Measurements from ENCODE around the gene TUBD1. TPM values are rescaled to one million over a fixed set of nuclear protein-coding genes. Genes with fewer than 3 reads are reported as not detected.

TUBD1 gene
- total and polyA plus RNA-seq, 2 of the 13 experiments (the other 11 are each of a cell fraction or from before 2014, with no cell fraction given) = 18.2 to 25.9 TPM

GRCh38 chr17:59846394-59847165 lies 46.2 kb downstream of the TUBD1 start (continued):
- no peak for TF ChIP-seq MBNL3 (CRISPR knock-in tag; conservative IDR thresholded peaks at IDR 0.05)
- TF ChIP-seq HNF4A (CRISPR knock-in tag; IDR thresholded peaks at IDR 0.05) = peak; percentile 60
- TF ChIP-seq MTF1 (CRISPR knock-in tag; IDR thresholded peaks at IDR 0.05) = 0 out of 2 replicates have a peak, but pooled peaks have one; percentile 37
- TF ChIP-seq ZNF296 (CRISPR knock-in tag; conservative IDR thresholded peaks at IDR 0.05) = no peak
- peak; percentile 87 for TF ChIP-seq JUN (CRISPR knock-in tag; IDR thresholded peaks at IDR 0.05)
- TF ChIP-seq ZHX1 (CRISPR knock-in tag; IDR thresholded peaks at IDR 0.05; ENCODE audit: low read depth) = no peak
- TF ChIP-seq AHDC1 (CRISPR knock-in tag; IDR thresholded peaks at IDR 0.05; ENCODE audit: borderline replicate concordance) = peak; percentile 84; the same call in 1 of the 2 replicates
- TF ChIP-seq HMG20B (CRISPR knock-in tag; conservative IDR thresholded peaks at IDR 0.05) = peak; percentile 71; the same call in 1 of the 2 replicates
- TF ChIP-seq NFATC3 (CRISPR knock-in tag; IDR thresholded peaks at IDR 0.05) = no peak; the same call in 1 of the 2 replicates
- no peak for TF ChIP-seq MAFG (CRISPR knock-in tag; IDR thresholded peaks at IDR 0.05)
- no peak for TF ChIP-seq ZNF383 (CRISPR knock-in tag; IDR thresholded peaks at IDR 0.05; ENCODE audit: borderline replicate concordance)
- peak; percentile 21; the same call in 1 of the 2 replicates for TF ChIP-seq SRF (IDR thresholded peaks at IDR 0.05; ENCODE audit: low read depth, low read length)
- TF ChIP-seq ZNF772 (CRISPR knock-in tag; IDR thresholded peaks at IDR 0.05) = no peak
- TF ChIP-seq PRDM10 (CRISPR knock-in tag; IDR thresholded peaks at IDR 0.05; ENCODE audit: low read depth) = peak; percentile 82
- TF ChIP-seq ZNF891 (CRISPR knock-in tag; IDR thresholded peaks at IDR 0.05) = no peak
- TF ChIP-seq ZNF576 (CRISPR knock-in tag; IDR thresholded peaks at IDR 0.05) = no peak
- TF ChIP-seq ZNF282 (IDR thresholded peaks at IDR 0.05; ENCODE audit: partially characterized antibody) = no peak
